Skeletal muscle tissue (tissue), 4 donors: ENCODE measurements around the gene CKAP2L. TPM values are rescaled to one million over a fixed set of nuclear protein-coding genes. Genes with fewer than 3 reads are reported as not detected.

Experiments
- H3K27ac ChIP-seq: one replicate; pipeline ENCODE4 v1.7.0; 2013; ENCODE audit warnings: mild to moderate bottlenecking, low read depth, low read length, inconsistent platforms
- H3K27me3 ChIP-seq, 3 donors: one replicate each; pipeline ENCODE4 v1.7.0; 2013; ENCODE audit warnings: low read length in 3 of 3; ENCODE audit not compliant: control insufficient read depth in 3 of 3, insufficient read depth in 3 of 3
- H3K36me3 ChIP-seq, 3 donors: one replicate each; pipeline ENCODE4 v1.7.0; 2013; ENCODE audit warnings: low read length in 3 of 3; ENCODE audit not compliant: control insufficient read depth in 3 of 3, insufficient read depth in 3 of 3
- H3K4me1 ChIP-seq, 3 donors: one replicate each; pipeline ENCODE4 v1.7.0; 2013; ENCODE audit warnings: low read length in 3 of 3, mild to moderate bottlenecking in 3 of 3; ENCODE audit not compliant: control insufficient read depth in 3 of 3, insufficient read depth in 3 of 3
- H3K4me3 ChIP-seq, 3 donors: one replicate each; pipeline ENCODE4 v1.7.0; 2013; ENCODE audit warnings: low read length in 3 of 3
- H3K9ac ChIP-seq, 3 donors: one replicate each; pipeline ENCODE4 v1.7.0; 2013; ENCODE audit warnings: low read length in 3 of 3, mild to moderate bottlenecking in 3 of 3, moderate library complexity in 2 of 3, low read depth in 1 of 3
- H3K9me3 ChIP-seq, 3 donors: one replicate each; pipeline ENCODE4 v1.7.0; 2013; ENCODE audit warnings: low read length in 3 of 3; ENCODE audit not compliant: control insufficient read depth in 3 of 3
- total RNA-seq: library from RNA; depleted of rRNA; stranded (reverse); fragments of >200 nt; gene quantifications from one replicate; pipeline ENCODE4 v1.2.3, GENCODE V29; 2014
- donor health status: Osteomylitis.

Gene CKAP2L
- total RNA-seq, 1 donor from 2014 or later: 1.0 TPM

DNA sequence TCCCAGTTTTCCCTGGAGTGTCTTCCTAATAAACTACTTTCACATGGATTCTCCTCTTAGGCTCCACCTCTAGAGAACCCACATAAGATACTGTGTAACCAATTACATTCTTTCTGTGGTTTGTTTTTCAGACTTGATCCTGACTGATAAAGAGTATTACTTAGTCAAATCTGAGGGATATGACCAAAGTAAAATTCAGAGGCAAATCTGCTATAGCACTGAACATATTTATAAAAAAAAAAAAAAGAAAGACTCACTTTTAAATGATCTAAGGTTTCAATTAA lies 13.9 kb downstream of the CKAP2L start:
- Histone ChIP-seq H3K27ac (no peak overlapping the region), H3K36me3 (no peaks in the 10 kb centered on the region), H3K9me3 (no peaks in the 10 kb centered on the region), H3K27me3 (peaks cover 0 to 3% (median 0%) of the 10 kb centered on the region in 3 donors), H3K9ac (no peak overlapping the region), H3K4me3 (no peak overlapping the region), H3K4me1 (peaks cover 0 to 2% (median 0%) of the 10 kb centered on the region in 3 donors)

DNA sequence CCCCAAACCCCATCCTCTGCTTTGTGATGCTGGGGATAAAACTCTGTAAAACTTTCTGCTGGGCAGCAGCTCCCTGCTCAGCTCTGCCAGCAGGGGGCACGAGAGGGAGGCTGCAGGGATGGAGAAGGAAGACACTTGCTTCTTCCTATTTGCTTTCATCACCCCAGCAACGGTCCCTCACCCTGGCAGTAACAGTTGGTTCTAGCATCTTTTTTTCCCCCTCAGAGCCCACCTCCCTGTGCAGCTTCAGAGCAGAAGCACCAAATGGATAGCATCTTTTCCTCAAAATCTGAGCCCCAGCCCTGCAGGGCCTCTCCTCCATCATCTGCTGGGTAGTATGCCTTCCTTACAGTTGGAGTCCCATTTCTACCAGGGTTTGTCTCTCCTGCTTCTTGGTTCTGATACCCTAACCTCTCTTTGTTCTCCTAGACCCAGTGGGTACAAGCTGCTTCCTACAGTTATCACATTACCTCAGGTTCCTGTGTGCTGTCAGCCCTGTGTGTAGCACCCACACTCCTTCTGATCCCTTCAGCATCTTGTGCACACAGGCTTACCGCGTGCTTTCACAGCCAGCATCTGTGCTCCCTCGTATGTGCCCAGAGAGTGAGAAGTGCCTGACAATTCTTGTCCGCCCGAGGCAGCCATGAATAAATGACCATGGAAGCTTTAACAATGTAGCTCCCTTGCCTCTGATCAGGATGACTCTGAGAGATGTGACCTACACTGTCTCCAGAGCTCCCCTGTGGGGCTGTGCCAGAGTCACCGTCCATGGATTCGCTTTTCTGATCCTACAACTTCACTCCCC lies 14.5 kb downstream of the CKAP2L start:
- Histone ChIP-seq H3K4me3 (no peak overlapping the region), H3K27me3 (peaks cover 0 to 3% (median 0%) of the 10 kb centered on the region in 3 donors), H3K9me3 (no peaks in the 10 kb centered on the region), H3K9ac (no peak overlapping the region), H3K27ac (no peak overlapping the region), H3K4me1 (peaks cover 0 to 2% (median 0%) of the 10 kb centered on the region in 3 donors), H3K36me3 (no peaks in the 10 kb centered on the region)

DNA sequence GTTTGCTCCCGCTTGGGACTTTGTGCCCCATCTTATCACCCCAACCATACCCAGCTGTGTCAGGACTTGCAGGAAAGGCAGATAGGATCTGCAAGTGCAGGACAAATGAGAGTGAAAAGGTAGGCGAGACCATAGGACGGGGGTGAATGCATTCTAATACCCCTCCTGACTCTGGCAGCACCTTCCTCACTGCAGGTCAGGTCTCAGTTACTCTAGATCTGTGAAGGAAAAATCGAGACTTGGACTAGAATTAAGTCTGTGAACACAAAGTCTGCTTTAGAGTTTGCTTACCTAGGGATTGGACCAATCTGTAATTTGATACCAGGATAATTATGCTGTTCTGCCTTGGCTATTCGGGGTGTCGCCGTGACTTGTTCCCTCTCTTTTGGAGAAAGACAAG lies 23.9 kb downstream of the CKAP2L start:
- no peaks in the 10 kb centered on the region for H3K36me3 ChIP-seq
- H3K9ac ChIP-seq: no peak overlapping the region
- H3K9me3 ChIP-seq: no peaks in the 10 kb centered on the region

DNA sequence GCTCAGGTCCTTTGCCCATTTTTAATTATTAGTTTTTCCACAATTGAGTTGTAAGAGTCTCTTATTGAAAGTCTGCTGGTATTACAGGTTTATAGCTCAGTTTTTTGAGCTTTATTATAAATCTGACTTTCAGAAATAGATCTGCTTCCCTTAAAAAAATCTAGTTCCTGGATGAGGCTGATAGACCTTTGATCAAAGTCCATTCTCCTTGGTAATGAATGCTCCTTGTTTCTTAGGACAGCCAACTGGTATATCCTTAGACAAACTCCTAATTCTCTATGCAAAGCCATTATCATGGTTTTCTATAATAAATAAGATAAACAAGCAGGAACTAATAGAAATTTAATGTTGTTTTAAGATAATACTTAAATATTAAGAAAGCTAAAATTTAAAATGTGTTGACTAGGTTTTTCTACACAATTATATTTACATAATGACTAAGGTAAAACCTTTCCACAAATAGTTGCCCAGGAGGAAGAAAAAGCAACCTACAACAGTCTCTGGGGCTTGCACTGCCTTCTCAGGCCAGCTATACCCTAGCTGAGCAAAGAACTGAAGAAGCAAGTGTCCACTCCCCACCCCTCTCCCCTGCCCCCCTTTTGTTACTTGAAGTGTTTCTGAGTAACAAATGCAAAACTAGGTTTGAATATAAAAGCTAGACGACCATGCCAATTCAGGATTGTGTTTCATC lies 26.7 kb downstream of the CKAP2L start:
- H3K4me1 ChIP-seq: no peaks in the 10 kb centered on the region
- H3K9ac ChIP-seq: no peak overlapping the region
- H3K27me3 ChIP-seq: no peaks in the 10 kb centered on the region
- H3K9me3 ChIP-seq: no peaks in the 10 kb centered on the region
- no peak overlapping the region for H3K4me3 ChIP-seq
- no peaks in the 10 kb centered on the region for H3K36me3 ChIP-seq
- no peak overlapping the region for H3K27ac ChIP-seq

More for the DNA sequence above, 23.9 kb downstream of the CKAP2L start:
- H3K4me3 ChIP-seq: no peak overlapping the region
- no peak overlapping the region for H3K27ac ChIP-seq
- no peaks in the 10 kb centered on the region for H3K27me3 ChIP-seq
- H3K4me1 ChIP-seq: no peaks in the 10 kb centered on the region

DNA sequence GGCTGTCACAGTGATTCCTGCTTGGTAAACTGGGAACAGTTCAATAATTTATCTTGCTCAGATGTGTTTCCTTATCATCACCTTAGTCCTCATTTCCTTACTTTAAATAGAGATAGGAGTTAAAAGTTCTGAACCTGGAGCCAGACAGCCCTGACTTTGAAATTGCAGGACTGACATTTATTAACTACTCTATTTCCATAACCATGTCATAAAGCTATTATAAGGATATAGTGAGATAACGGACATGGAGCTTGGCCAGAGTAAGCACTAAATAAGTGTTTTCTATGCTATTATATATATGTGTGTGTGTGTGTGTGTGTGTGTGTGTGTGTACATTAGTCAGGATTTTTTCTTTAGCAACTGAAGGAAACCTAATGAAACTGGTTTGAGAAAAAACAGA lies 30.5 kb downstream of the CKAP2L start:
- Histone ChIP-seq H3K4me3 (no peak overlapping the region), H3K27me3 (no peaks in the 10 kb centered on the region), H3K27ac (no peak overlapping the region)

DNA sequence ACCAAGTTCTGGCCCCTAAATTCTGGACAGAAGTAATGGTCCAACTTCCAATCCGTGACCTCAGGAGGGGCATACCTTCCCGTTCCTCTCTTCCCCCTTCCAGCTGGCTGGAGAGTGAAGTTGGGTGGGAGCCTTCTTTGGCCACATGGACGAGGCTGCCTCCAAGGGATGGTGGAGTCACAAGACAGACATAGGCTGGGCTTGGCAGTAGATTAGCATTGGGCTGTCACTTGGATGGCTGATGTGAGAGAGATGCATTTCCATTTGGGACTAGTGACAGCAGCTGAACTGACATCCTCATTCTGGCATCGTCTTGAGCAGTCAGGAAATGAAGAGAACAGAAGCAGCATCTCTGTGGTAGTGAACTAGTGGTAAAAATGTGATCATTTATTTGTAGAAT lies 31.0 kb downstream of the CKAP2L start:
- Histone ChIP-seq H3K9ac (no peak overlapping the region), H3K27ac (no peak overlapping the region), H3K27me3 (no peaks in the 10 kb centered on the region), H3K36me3 (no peaks in the 10 kb centered on the region), H3K9me3 (no peaks in the 10 kb centered on the region), H3K4me1 (no peaks in the 10 kb centered on the region), H3K4me3 (no peak overlapping the region)

More for the DNA sequence above, 30.5 kb downstream of the CKAP2L start:
- no peaks in the 10 kb centered on the region for H3K9me3 ChIP-seq
- no peaks in the 10 kb centered on the region for H3K4me1 ChIP-seq
- H3K9ac ChIP-seq: no peak overlapping the region
- H3K36me3 ChIP-seq: no peaks in the 10 kb centered on the region

DNA sequence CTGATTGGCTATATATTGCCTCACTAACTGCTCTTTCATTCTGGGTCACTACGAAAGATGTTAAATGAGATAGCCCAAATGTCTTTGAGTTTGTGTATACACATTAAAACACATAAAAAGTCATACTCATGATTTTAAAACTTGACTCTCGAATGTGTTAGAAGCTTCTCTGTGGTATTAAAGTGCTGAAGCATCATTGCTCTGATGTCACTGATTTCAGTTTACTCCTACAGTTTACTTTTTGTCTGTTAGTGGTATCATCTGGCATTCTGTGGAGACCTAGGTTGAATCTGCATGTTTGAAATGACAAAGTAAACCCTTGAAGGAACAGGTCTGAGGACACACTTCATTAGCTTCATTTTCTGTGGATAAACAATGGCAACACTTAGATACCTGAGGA lies 32.9 kb downstream of the CKAP2L start:
- no peak overlapping the region for H3K27ac ChIP-seq
- peaks cover 0 to 5% (median 0%) of the 10 kb centered on the region in 3 donors for H3K27me3 ChIP-seq
- no peaks in the 10 kb centered on the region for H3K9me3 ChIP-seq
- H3K36me3 ChIP-seq: no peaks in the 10 kb centered on the region
- no peak overlapping the region for H3K4me3 ChIP-seq
- H3K4me1 ChIP-seq: peaks cover 0 to 3% (median 2%) of the 10 kb centered on the region in 3 donors
- no peak overlapping the region for H3K9ac ChIP-seq

DNA sequence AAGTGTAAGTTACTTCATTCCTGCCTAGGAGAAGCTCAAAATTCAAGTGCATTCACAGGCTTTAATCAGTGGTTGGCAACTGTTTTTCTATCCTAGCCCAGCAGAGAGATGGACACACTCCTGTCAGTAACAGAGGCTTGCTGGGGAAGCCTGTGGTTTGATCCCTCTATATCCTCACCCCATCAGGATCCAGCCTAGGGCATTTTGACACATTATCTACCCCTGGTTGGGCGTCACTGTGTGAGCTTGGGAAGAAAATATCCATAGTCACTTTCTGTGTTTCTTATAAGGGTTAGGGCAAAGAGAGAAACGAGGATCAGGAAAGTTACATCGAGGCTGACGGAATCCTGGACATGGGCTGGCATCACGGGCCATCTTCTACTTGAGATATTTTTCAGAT lies 33.6 kb downstream of the CKAP2L start:
- Histone ChIP-seq H3K4me3 (no peak overlapping the region), H3K27ac (no peak overlapping the region), H3K36me3 (no peaks in the 10 kb centered on the region), H3K9ac (no peak overlapping the region), H3K4me1 (peaks cover 0 to 6% (median 2%) of the 10 kb centered on the region in 3 donors), H3K27me3 (peaks cover 0 to 5% (median 0%) of the 10 kb centered on the region in 3 donors), H3K9me3 (no peaks in the 10 kb centered on the region)

DNA sequence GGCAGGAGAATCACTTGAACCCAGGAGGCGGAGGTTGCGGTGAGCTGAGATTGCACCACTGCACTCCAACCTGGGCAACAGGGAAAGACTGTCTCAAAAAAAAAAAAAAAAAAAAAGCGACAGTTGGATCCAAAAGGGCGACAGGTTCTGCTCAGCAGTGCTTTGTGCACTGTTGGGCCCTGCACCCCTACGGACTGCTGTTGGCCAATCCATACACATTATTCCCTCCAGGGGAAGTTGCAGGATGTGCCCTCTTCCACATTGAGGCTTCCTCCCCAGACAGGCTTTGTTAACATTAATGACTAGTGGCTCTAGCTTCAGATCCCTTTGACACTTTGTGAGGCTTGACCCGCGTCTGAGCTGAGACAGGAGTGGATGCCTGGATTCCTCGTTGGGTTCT lies 34.2 kb downstream of the CKAP2L start:
- no peak overlapping the region for H3K27ac ChIP-seq
- H3K9ac ChIP-seq: no peak overlapping the region
- H3K9me3 ChIP-seq: no peaks in the 10 kb centered on the region
- H3K4me1 ChIP-seq: peaks cover 0 to 6% (median 2%) of the 10 kb centered on the region in 3 donors
- H3K36me3 ChIP-seq: no peaks in the 10 kb centered on the region
- H3K4me3 ChIP-seq: no peak overlapping the region
- H3K27me3 ChIP-seq: peaks cover 0 to 5% (median 0%) of the 10 kb centered on the region in 3 donors
